Hepatocyte (in vitro differentiated cells): ENCODE measurements around the gene SUPV3L1. TPM values are rescaled to one million over a fixed set of nuclear protein-coding genes. Genes with fewer than 3 reads are reported as not detected.
A peak's percentile ranks its signal among the peaks of the same experiment; 100 is the strongest.
"Not testable (repeated sequence)": the region's sequence is repeated elsewhere in the genome, so short reads cannot be mapped to it uniquely, and the experiment has no call there.

Source experiments
- DNase-seq: peaks from one replicate; pipeline ENCODE4 v3.0.0-alpha.2; 2016; ENCODE audit warnings: low spot score
- H2AFZ ChIP-seq: fragments of 200-600 bp; sonication (generic); 2 replicates; pipeline ENCODE4 v1.6.0; 2016; ENCODE audit warnings: antibody characterized with exemption, mild to moderate bottlenecking
- H3K27ac ChIP-seq: fragments of 200-600 bp; sonication (generic); 2 replicates; pipeline ENCODE4 v1.5.1; 2016; ENCODE audit warnings: mild to moderate bottlenecking
- H3K27me3 ChIP-seq: fragments of 200-600 bp; sonication (generic); 2 replicates; pipeline ENCODE4 v1.6.1; 2016
- H3K36me3 ChIP-seq: fragments of 200-600 bp; sonication (generic); replicated peaks from 2 replicates; pipeline ENCODE4 v1.5.1; 2016; ENCODE audit warnings: low read depth; ENCODE audit not compliant: insufficient read depth
- H3K4me1 ChIP-seq: fragments of 200-600 bp; sonication (generic); 2 replicates; pipeline ENCODE4 v1.5.1; 2016; ENCODE audit warnings: mild to moderate bottlenecking, moderate library complexity; ENCODE audit not compliant: insufficient read depth
- H3K4me2 ChIP-seq: fragments of 200-600 bp; sonication (generic); 2 replicates; pipeline ENCODE4 v1.6.0; 2016
- H3K4me3 ChIP-seq: fragments of 200-600 bp; sonication (generic); 2 replicates; pipeline ENCODE4 v1.5.1; 2016; ENCODE audit warnings: mild to moderate bottlenecking
- H3K79me2 ChIP-seq: fragments of 200-600 bp; sonication (generic); 2 replicates; pipeline ENCODE4 v1.6.0; 2017; ENCODE audit warnings: mild to moderate bottlenecking
- H3K9me2 ChIP-seq: fragments of 200-600 bp; sonication (generic); replicated peaks from 2 replicates; pipeline ENCODE4 v1.6.0; 2017; ENCODE audit warnings: mild to moderate bottlenecking; ENCODE audit not compliant: insufficient read depth
- H3K9me3 ChIP-seq: fragments of 200-600 bp; sonication (generic); 2 replicates; pipeline ENCODE4 v1.5.1; 2016; ENCODE audit warnings: low read depth, mild to moderate bottlenecking
- H4K20me1 ChIP-seq: fragments of 200-600 bp; sonication (generic); 2 replicates; pipeline ENCODE4 v1.6.0; 2016; ENCODE audit warnings: mild to moderate bottlenecking; ENCODE audit not compliant: insufficient read depth, poor library complexity, severe bottlenecking
- CTCF ChIP-seq: fragments of 200-600 bp; sonication (generic); IDR thresholded peaks from 2 replicates; pipeline ENCODE4 v1.5.1; 2016; ENCODE audit warnings: antibody characterized with exemption, mild to moderate bottlenecking; ENCODE audit not compliant: poor library complexity
- EZH2 ChIP-seq: fragments of 200-600 bp; sonication (generic); IDR thresholded peaks from 2 replicates; pipeline ENCODE4 v1.6.1; 2016; ENCODE audit warnings: antibody characterized with exemption, mild to moderate bottlenecking, borderline replicate concordance
- EZH2phosphoT487 ChIP-seq: fragments of 200-600 bp; sonication (generic); IDR thresholded peaks from one replicate; pipeline ENCODE4 v1.6.1; 2018; ENCODE audit warnings: antibody characterized with exemption, mild to moderate bottlenecking, low read depth, moderate library complexity; ENCODE audit not compliant: unreplicated experiment, severe bottlenecking
- WGBS: methylation state at CpG from one replicate; pipeline ENCODE4 v1.1.6; 2016; ENCODE audit warnings: low lambda C conversion rate; ENCODE audit errors: missing lambda C conversion rate; 5-methylcytosine and 5-hydroxymethylcytosine counted together
- polyA plus RNA-seq: library from polyadenylated mRNA; unstranded; fragments of >200 nt; fragmentation: Nextera tagmentation; extraction: Ambion mirVana; gene quantifications from 2 replicates; pipeline ENCODE4 v1.2.1, GENCODE V29; 2016
- total RNA-seq: library from RNA; depleted of rRNA; stranded (reverse); fragments of >200 nt; gene quantifications from 2 replicates; pipeline ENCODE4 v1.2.3, GENCODE V29; 2014

Gene SUPV3L1
- 25.2 and 27.6 TPM in 2 replicates for total RNA-seq
- 25.9 and 27.9 TPM in 2 replicates for polyA plus RNA-seq

DNA sequence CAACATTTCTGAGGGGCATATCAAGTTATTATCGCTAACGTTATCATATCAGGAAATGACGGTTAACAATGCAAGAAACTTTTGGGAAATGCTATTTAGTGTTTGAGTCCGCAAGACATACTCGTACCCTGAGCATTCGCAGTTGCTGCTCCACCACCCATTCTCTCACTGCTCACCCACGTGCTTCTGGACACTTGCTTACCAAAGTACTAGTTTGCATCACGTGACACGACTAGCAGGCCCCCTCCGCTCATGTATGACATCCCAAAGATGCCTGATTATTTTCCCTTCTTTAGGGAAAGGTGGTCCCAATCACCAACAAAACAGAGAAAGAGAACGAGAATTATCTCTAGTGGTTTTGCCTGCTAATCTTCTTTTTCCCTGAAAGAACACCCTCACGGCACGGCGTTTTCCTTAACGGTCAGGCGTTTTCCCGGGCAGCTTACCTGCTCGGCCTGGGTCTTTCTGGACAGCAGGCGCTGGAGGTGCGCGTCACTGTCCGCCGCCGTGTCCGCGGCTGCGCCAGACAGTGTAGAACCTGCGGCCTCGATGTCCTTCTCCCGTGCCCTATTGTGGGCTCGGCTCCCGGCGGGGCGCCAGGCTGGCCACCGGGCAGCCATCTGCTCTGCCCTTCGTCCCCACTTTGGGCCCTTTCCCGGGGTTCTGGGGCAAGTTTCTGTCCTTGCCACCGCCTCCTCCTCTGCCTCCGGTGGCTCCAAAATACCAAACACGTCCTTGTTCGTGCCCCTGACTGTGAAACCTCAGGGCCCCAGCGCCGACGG is at the start of gene SUPV3L1:
SUPV3L1 (plus strand) TSS at position 492 of the 782 bp plus-strand sequence; CDS start at position 550, 58 bp downstream.
- Histone ChIP-seq H3K4me3 (peak within 1 kb of the TSS; percentile 54), H3K27me3 (no peaks in the 10 kb centered on the region), H3K9me2 (no peaks in the 10 kb centered on the region), H2AFZ (peak within 1 kb of the TSS; percentile 54), H4K20me1 (no peaks in the 10 kb centered on the region), H3K4me1 (peaks cover 9% of the 10 kb centered on the region), H3K9me3 (no peaks in the 10 kb centered on the region), H3K4me2 (peak within 1 kb of the TSS; percentile 72), H3K79me2 (peaks cover 46% of the 10 kb centered on the region), H3K36me3 (no peaks in the 10 kb centered on the region), H3K27ac (peak within 1 kb of the TSS; percentile 91)
- peak; percentile 97 for DNase-seq
- WGBS = 1% methylated on average over 44 of the region's 44 CpGs
- TF ChIP-seq EZH2 (no peak), CTCF (no peak), EZH2phosphoT487 (no peak)

DNA sequence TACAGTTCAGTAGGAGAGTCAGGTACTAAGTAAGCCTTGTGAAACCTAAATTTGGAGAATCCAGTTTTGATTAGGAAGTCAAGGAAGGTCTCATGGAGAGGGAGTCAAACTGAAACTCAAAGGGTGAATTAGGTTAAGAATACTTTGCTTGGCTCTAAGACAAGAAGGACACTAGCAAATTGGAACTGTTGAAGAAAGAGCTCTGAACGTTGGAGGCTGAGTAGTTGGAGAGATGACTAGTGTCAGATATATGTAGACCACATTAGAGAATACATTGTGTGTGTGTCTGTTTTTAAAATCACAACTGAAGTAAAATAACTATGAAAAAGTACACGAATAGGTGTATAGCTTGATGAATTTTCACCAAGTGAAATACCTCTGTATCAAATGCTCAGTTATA is 49.8 kb upstream of the SUPV3L1 start:
- H3K36me3 ChIP-seq = no peaks in the 10 kb centered on the region
- no peak overlapping the region for H3K27ac ChIP-seq
- H4K20me1 ChIP-seq = peaks cover 44% of the 10 kb centered on the region
- no peak overlapping the region for H3K4me3 ChIP-seq
- DNase-seq = no peak
- H2AFZ ChIP-seq = no peak overlapping the region
- H3K4me2 ChIP-seq = no peak overlapping the region
- H3K79me2 ChIP-seq = peaks cover 100% of the 10 kb centered on the region
- TF ChIP-seq CTCF (no peak), EZH2phosphoT487 (no peak), EZH2 (no peak)
- no peaks in the 10 kb centered on the region for H3K9me3 ChIP-seq
- no peaks in the 10 kb centered on the region for H3K4me1 ChIP-seq
- 91% methylated on average over 2 of the region's 2 CpGs for WGBS
- no peaks in the 10 kb centered on the region for H3K9me2 ChIP-seq
- no peaks in the 10 kb centered on the region for H3K27me3 ChIP-seq

DNA sequence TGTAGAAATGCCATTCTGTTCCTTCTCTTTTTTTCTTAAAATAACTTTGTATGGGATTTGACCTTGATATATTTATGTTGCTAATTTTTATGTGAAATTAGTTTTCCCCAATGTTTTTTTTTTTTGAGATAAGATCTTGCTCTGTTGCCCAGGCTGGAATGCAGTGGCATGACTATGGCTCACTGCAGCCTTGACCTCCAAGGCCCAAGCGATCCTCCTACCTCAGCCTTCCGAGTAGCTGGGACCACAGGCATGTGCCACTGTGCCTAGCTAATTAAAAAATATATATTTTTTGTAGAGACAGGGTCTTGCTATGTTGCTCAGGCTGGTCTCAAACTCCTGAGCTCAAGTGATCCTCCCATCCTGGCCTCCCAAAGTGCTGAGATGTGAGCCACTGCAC is 40.1 kb upstream of the SUPV3L1 start:
- DNase-seq = no peak
- Histone ChIP-seq H2AFZ (no peak overlapping the region), H3K4me1 (no peaks in the 10 kb centered on the region), H3K9me2 (no peaks in the 10 kb centered on the region), H3K27ac (no peak overlapping the region), H3K27me3 (no peaks in the 10 kb centered on the region), H3K36me3 (no peaks in the 10 kb centered on the region), H3K4me2 (no peak overlapping the region), H3K9me3 (no peaks in the 10 kb centered on the region), H3K4me3 (no peak overlapping the region), H3K79me2 (peaks cover 87% of the 10 kb centered on the region), H4K20me1 (peaks cover 5% of the 10 kb centered on the region)
- no peak for TF ChIP-seq EZH2phosphoT487
- WGBS = 100% methylated on average over 2 of the region's 2 CpGs

- Histone ChIP-seq H2AFZ (no peak overlapping the region), H3K9me2 (no peaks in the 10 kb centered on the region), H3K4me1 (no peaks in the 10 kb centered on the region), H3K27me3 (no peaks in the 10 kb centered on the region), H4K20me1 (peaks cover 14% of the 10 kb centered on the region), H3K4me3 (no peak overlapping the region), H3K9me3 (no peaks in the 10 kb centered on the region), H3K27ac (no peak overlapping the region), H3K4me2 (no peak overlapping the region), H3K79me2 (peaks cover 86% of the 10 kb centered on the region), H3K36me3 (no peaks in the 10 kb centered on the region)
- 75% methylated on average over 1 of the region's 1 CpG for WGBS
- no peak for DNase-seq
- TF ChIP-seq CTCF (no peak), EZH2 (no peak), EZH2phosphoT487 (no peak)
These were observed 38.7 kb upstream of the SUPV3L1 start for GRCh38 chr10:69141304-69141703.

DNA sequence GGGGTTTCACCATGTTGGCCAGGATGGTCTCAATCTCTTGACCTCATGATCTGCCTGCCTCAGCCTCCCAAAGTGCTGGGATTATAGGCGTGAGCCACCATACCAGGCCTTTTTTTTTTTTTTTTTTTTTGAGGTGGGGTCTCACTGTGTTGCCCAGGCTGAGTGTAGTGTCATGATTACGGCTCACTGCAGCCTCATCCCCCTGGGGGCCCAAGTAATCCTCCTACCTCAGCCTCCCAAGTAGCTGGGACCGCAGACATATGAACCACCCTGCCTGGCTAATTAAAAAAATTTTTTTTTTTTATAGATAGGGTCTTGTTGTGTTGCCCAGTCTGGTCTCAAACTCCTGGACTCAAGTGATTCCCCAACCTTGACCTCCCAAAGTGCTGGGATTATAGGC is 38.0 kb upstream of the SUPV3L1 start:
- Histone ChIP-seq H3K79me2 (peaks cover 85% of the 10 kb centered on the region), H4K20me1 (peaks cover 17% of the 10 kb centered on the region)
- not testable (repeated sequence) for DNase-seq, H3K36me3 ChIP-seq, H3K27ac ChIP-seq, H3K4me2 ChIP-seq, H3K27me3 ChIP-seq, H3K4me1 ChIP-seq, H3K4me3 ChIP-seq, H3K9me3 ChIP-seq, H2AFZ ChIP-seq, H3K9me2 ChIP-seq
- WGBS = 100% methylated on average over 3 of the region's 3 CpGs
